OCI-LY7 (cell line): Measurements from ENCODE around the gene GIGYF1. TPM values are rescaled to one million over a fixed set of nuclear protein-coding genes. Genes with fewer than 3 reads are reported as not detected.

ENCODE experiments used
- BruUV-seq: library from RNA; stranded (reverse); fragments of 400-500 nt; replicated peaks from 2 replicates; lab custom pipeline; 2021; lab: Mats Ljungman, UMichigan
- CTCF ChIA-PET: fragments of 300-600 bp; sonication (Branson Sonifier 250); formaldehyde crosslinking; loops from one replicate; lab custom pipeline; 2022; ENCODE audit warnings: antibody characterized with exemption; ENCODE audit not compliant: unreplicated experiment; lab: Charles Lee
- POLR2A ChIA-PET: fragments of 300-600 bp; sonication (Branson Sonifier 250); formaldehyde crosslinking; loops from one replicate; lab custom pipeline; 2022; ENCODE audit warnings: antibody characterized with exemption; lab: Charles Lee
- DNase-seq: peaks from one replicate; pipeline ENCODE4 v3.0.0-alpha.2; 2015; ENCODE audit warnings: low spot score
- H2AFZ ChIP-seq: fragments of 200-600 bp; sonication (generic), shearing (Covaris generic); 2 replicates; pipeline ENCODE4 v1.6.1; 2014; ENCODE audit warnings: mild to moderate bottlenecking, antibody characterized with exemption, low read length, moderate library complexity
- H3K27ac ChIP-seq: fragments of 200-600 bp; sonication (generic); 2 replicates; pipeline ENCODE4 v1.5.1; 2014; ENCODE audit warnings: mixed run types, low read depth, mild to moderate bottlenecking, moderate library complexity, low read length, inconsistent platforms; ENCODE audit not compliant: poor library complexity, severe bottlenecking
- H3K36me3 ChIP-seq: fragments of 200-600 bp; sonication (generic); 2 replicates; pipeline ENCODE4 v1.6.1; 2014; ENCODE audit warnings: mild to moderate bottlenecking, antibody characterized with exemption, low read length, moderate library complexity, mixed read lengths; ENCODE audit not compliant: insufficient read depth
- H3K4me1 ChIP-seq: fragments of 200-600 bp; sonication (generic); 2 replicates; pipeline ENCODE4 v1.5.1; 2014; ENCODE audit warnings: mild to moderate bottlenecking, low read length; ENCODE audit not compliant: insufficient read depth, poor library complexity, severe bottlenecking
- H3K4me2 ChIP-seq: fragments of 200-600 bp; sonication (generic); 2 replicates; pipeline ENCODE4 v1.6.1; 2014; ENCODE audit warnings: mild to moderate bottlenecking, low read length
- H3K4me3 ChIP-seq: fragments of 200-600 bp; sonication (generic); 2 replicates; pipeline ENCODE4 v1.5.1; 2014; ENCODE audit warnings: mild to moderate bottlenecking, low read depth, low read length; ENCODE audit not compliant: poor library complexity, severe bottlenecking
- H3K79me2 ChIP-seq: fragments of 200-600 bp; sonication (generic); 2 replicates; pipeline ENCODE4 v1.6.1; 2016; ENCODE audit warnings: low read depth, mild to moderate bottlenecking, low read length, moderate library complexity, mixed read lengths; ENCODE audit not compliant: insufficient read depth
- H3K9me2 ChIP-seq: fragments of 200-600 bp; sonication (generic); 2 replicates; pipeline ENCODE4 v1.6.1; 2016; ENCODE audit warnings: mild to moderate bottlenecking, low read length, mixed read lengths; ENCODE audit not compliant: insufficient read depth
- H3K9me3 ChIP-seq: fragments of 200-600 bp; sonication (generic); 2 replicates; pipeline ENCODE4 v1.6.1; 2014; ENCODE audit warnings: mild to moderate bottlenecking, mixed run types, low read length, mixed read lengths
- H4K20me1 ChIP-seq: fragments of 200-600 bp; sonication (generic); 2 replicates; pipeline ENCODE4 v1.6.1; 2014; ENCODE audit warnings: mild to moderate bottlenecking, antibody characterized with exemption, low read length, moderate library complexity, mixed read lengths; ENCODE audit not compliant: insufficient read depth
- EZH2phosphoT487 ChIP-seq: fragments of 200-600 bp; sonication (generic); IDR thresholded peaks from 2 replicates; pipeline ENCODE4 v1.6.1; 2018; ENCODE audit warnings: low read depth, borderline replicate concordance, mild to moderate bottlenecking, mixed run types, antibody characterized with exemption, low read length, moderate library complexity, mixed read lengths
- intact Hi-C: fragments of 100-400 bp; cut with micrococcal nuclease; formaldehyde crosslinking; loops from one replicate; pipeline ENCODE4 v1.10.0; 2022; ENCODE audit not compliant: unreplicated experiment
- total RNA-seq, 2 experiments: library from RNA; depleted of rRNA in 1 of 2; stranded (reverse); fragments of >200 nt in 1 of 2; shearing (Covaris generic) in 1 of 2; gene quantifications; 2 replicates each; pipeline ENCODE4 v1.2.3, GENCODE V29; 2014 to 2022
- TF ChIP-seq, protein P1 (sequence below): fragments of 200-600 bp; sonication (generic); conservative IDR thresholded peaks from 2 replicates; pipeline ENCODE4 v1.5.1; 2014; ENCODE audit warnings: mild to moderate bottlenecking, antibody characterized with exemption, low read length, moderate library complexity, mixed read lengths

The GIGYF1 gene
- total RNA-seq, 2 experiments from 2014 or later, result 40.2 to 52.0 TPM

DNA sequence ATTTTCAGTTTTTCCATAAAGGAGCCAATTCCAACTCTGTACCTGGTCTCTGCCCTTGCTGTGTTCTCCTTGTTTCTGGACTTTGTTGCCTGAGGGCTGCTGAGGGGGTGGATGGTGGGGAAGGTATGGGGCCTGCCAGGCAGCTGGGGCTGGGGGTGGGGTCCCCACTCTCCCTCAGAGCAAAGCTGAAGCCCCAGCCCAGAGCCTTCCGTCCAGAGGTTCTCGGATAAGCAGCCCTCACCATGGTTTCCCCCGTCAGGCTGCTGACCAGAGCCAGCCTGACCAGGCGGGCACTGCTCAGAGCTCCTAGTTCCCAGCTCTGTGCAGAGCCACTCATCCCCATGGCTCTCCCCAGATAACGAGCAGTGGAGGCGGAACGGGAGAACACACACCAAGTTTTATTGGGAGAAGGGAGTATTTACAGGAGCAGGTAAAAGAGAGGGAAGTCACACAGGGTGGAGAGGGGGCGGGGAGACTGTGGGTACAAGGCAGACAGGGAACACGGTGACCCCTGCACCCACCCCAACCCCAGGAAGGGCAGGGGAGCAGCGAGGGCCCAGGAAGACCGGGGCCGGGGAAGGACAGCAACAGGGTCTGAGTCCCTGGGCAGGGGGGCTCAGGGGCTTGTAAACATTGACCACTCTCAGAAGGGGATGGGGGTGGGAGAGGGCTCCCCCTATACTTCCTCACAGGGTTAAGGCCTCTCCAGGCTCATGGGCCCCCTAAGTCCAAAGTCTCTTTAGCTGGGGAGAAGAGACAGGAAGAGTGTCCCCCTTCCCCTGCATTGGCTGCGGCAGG, 14.7 kb downstream of the GIGYF1 start:
- no peak overlapping the region for H3K4me3 ChIP-seq
- intact Hi-C loops, result loop anchor here (10.0 kb wide), 1 partner anchor 205 kb away; the partner anchor contains the start of gene TSC22D4
- H3K27ac ChIP-seq, result no peak overlapping the region
- no peak for DNase-seq
- TF ChIP-seq, protein P1, sequence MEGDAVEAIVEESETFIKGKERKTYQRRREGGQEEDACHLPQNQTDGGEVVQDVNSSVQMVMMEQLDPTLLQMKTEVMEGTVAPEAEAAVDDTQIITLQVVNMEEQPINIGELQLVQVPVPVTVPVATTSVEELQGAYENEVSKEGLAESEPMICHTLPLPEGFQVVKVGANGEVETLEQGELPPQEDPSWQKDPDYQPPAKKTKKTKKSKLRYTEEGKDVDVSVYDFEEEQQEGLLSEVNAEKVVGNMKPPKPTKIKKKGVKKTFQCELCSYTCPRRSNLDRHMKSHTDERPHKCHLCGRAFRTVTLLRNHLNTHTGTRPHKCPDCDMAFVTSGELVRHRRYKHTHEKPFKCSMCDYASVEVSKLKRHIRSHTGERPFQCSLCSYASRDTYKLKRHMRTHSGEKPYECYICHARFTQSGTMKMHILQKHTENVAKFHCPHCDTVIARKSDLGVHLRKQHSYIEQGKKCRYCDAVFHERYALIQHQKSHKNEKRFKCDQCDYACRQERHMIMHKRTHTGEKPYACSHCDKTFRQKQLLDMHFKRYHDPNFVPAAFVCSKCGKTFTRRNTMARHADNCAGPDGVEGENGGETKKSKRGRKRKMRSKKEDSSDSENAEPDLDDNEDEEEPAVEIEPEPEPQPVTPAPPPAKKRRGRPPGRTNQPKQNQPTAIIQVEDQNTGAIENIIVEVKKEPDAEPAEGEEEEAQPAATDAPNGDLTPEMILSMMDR, result no peak
- no peak for TF ChIP-seq EZH2phosphoT487
- H4K20me1 ChIP-seq, result 0 out of 2 replicates have a peak, but pooled peaks cover 4% of the 10 kb centered on the region
- peaks cover 81% of the 10 kb centered on the region for H3K36me3 ChIP-seq
- peaks cover 6% of the 10 kb centered on the region; the same call in 1 of the 2 replicates for H3K79me2 ChIP-seq
- no peaks in the 10 kb centered on the region for H3K9me3 ChIP-seq
- H3K4me2 ChIP-seq, result no peak overlapping the region
- H3K4me1 ChIP-seq, result peaks cover 6% of the 10 kb centered on the region
- POLR2A ChIA-PET, result interaction anchor here (0.6 kb wide), 1 partner anchor 73 kb away, joined by 3 read pairs; no protein-coding TSS in a partner anchor
- no peaks in the 10 kb centered on the region for H3K9me2 ChIP-seq
- BruUV-seq, result no TSS peak
- no peak overlapping the region for H2AFZ ChIP-seq
- CTCF ChIA-PET, result no interaction called here

DNA sequence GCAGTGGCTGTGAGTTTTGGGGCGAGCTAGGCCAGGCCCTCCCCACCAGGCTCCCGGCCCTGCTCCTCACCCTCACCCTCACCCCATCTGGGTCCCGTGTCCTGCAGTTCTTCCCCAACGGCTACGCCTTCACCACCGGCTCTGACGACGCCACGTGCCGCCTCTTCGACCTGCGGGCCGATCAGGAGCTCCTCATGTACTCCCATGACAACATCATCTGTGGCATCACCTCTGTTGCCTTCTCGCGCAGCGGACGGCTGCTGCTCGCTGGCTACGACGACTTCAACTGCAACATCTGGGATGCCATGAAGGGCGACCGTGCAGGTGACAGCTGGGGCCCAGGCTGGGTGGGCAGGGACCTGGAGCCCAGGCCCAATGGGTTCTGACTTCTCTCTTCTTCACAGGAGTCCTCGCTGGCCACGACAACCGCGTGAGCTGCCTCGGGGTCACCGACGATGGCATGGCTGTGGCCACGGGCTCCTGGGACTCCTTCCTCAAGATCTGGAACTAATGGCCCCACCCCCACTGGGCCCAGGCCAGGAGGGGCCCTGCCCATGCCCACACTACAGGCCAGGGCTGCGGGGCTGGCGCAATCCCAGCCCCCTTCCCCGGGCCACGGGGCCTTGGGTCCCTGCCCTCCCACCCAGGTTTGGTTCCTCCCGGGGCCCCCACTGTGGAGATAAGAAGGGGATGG, 15.6 kb downstream of the GIGYF1 start:
- Histone ChIP-seq H3K36me3 (peaks cover 72% of the 10 kb centered on the region), H3K4me1 (peaks cover 6% of the 10 kb centered on the region), H3K79me2 (peaks cover 8% of the 10 kb centered on the region; the same call in 1 of the 2 replicates), H3K27ac (no peak overlapping the region), H3K4me2 (no peak overlapping the region), H3K4me3 (no peak overlapping the region), H4K20me1 (0 out of 2 replicates have a peak, but pooled peaks cover 4% of the 10 kb centered on the region), H2AFZ (no peak overlapping the region), H3K9me2 (no peaks in the 10 kb centered on the region), H3K9me3 (no peaks in the 10 kb centered on the region)
- CTCF ChIA-PET, result no interaction called here
- intact Hi-C loops, result loop anchor here (10.0 kb wide), 1 partner anchor 204 kb away; the partner anchor contains the start of gene TSC22D4
- POLR2A ChIA-PET, result no interaction called here
- TF ChIP-seq, protein P1, result no peak
- no peak for TF ChIP-seq EZH2phosphoT487
- TSS peak; percentile 88 for BruUV-seq
- no peak for DNase-seq
